Astrocyte (in vitro differentiated cells and primary cell): ENCODE results near the gene CYBB. TPM values are rescaled to one million over a fixed set of nuclear protein-coding genes. Genes with fewer than 3 reads are reported as not detected.

ENCODE experiments used
- DNase-seq: peaks from one replicate; pipeline ENCODE4 v3.0.0-alpha.2; 2010; ENCODE audit warnings: low read depth
- FAIRE-seq: peaks from 2 replicates; lab custom pipeline; 2011; peaks lifted over from hg19 to GRCh38; lab: Jason Lieb, UNC
- H2AFZ ChIP-seq: 2 replicates; pipeline ENCODE4 v1.6.0; 2012; ENCODE audit warnings: low read depth, low read length, inconsistent platforms
- H3K27ac ChIP-seq: 2 replicates; pipeline ENCODE4 v1.5.1; 2011; ENCODE audit warnings: low read depth, low read length, inconsistent platforms
- H3K27me3 ChIP-seq: 2 replicates; pipeline ENCODE4 v1.6.0; 2011; ENCODE audit warnings: low read length, inconsistent platforms; ENCODE audit not compliant: insufficient read depth
- H3K36me3 ChIP-seq: 2 replicates; pipeline ENCODE4 v1.5.1; 2011; ENCODE audit warnings: low read length, inconsistent platforms; ENCODE audit not compliant: insufficient read depth
- H3K4me1 ChIP-seq: 2 replicates; pipeline ENCODE4 v1.5.1; 2011; ENCODE audit warnings: low read length, inconsistent platforms; ENCODE audit not compliant: insufficient read depth
- H3K4me2 ChIP-seq: 2 replicates; pipeline ENCODE4 v1.6.0; 2012; ENCODE audit warnings: low read length, inconsistent platforms
- H3K4me3 ChIP-seq: 2 replicates; pipeline ENCODE4 v1.5.1; 2011; ENCODE audit warnings: low read depth, mild to moderate bottlenecking, low read length, inconsistent platforms; ENCODE audit not compliant: insufficient read depth
- H3K79me2 ChIP-seq: 2 replicates; pipeline ENCODE4 v1.6.0; 2012; ENCODE audit warnings: mild to moderate bottlenecking, low read length, inconsistent platforms; ENCODE audit not compliant: insufficient read depth
- H3K9ac ChIP-seq: 2 replicates; pipeline ENCODE4 v1.6.0; 2012; ENCODE audit warnings: mild to moderate bottlenecking, low read length, inconsistent platforms
- H3K9me3 ChIP-seq: 2 replicates; pipeline ENCODE4 v1.5.1; 2012; ENCODE audit warnings: low read depth, mild to moderate bottlenecking, low read length, inconsistent platforms; ENCODE audit not compliant: insufficient read depth
- H4K20me1 ChIP-seq: 2 replicates; pipeline ENCODE4 v1.6.0; 2012; ENCODE audit warnings: low read length, inconsistent platforms; ENCODE audit not compliant: insufficient read depth
- H3K27ac Mint-ChIP-seq: one replicate; pipeline ENCODE4 v1.8.0; 2021; ENCODE audit warnings: mild to moderate bottlenecking, mixed read lengths; ENCODE audit not compliant: unreplicated experiment
- H3K27me3 Mint-ChIP-seq: one replicate; pipeline ENCODE4 v1.8.0; 2021; ENCODE audit warnings: low read depth, mixed read lengths; ENCODE audit not compliant: unreplicated experiment
- H3K36me3 Mint-ChIP-seq: one replicate; pipeline ENCODE4 v1.8.0; 2021; ENCODE audit warnings: low read depth, mixed read lengths; ENCODE audit not compliant: unreplicated experiment
- H3K4me1 Mint-ChIP-seq: one replicate; pipeline ENCODE4 v1.8.0; 2021; ENCODE audit warnings: low read depth, mixed read lengths; ENCODE audit not compliant: unreplicated experiment
- H3K4me3 Mint-ChIP-seq: one replicate; pipeline ENCODE4 v1.8.0; 2021; ENCODE audit warnings: mild to moderate bottlenecking, moderate library complexity, mixed read lengths; ENCODE audit not compliant: unreplicated experiment
- H3K9me3 Mint-ChIP-seq: one replicate; pipeline ENCODE4 v1.8.0; 2021; ENCODE audit warnings: mild to moderate bottlenecking, mixed read lengths; ENCODE audit not compliant: unreplicated experiment
- CTCF ChIP-seq: IDR thresholded peaks from 2 replicates; pipeline ENCODE4 v1.5.1; 2011; ENCODE audit warnings: low read depth, mild to moderate bottlenecking, inconsistent platforms, low read length, moderate library complexity; ENCODE audit not compliant: insufficient read depth
- EZH2 ChIP-seq: IDR thresholded peaks from 2 replicates; pipeline ENCODE4 v1.6.1; 2012; ENCODE audit warnings: mild to moderate bottlenecking, low read length, inconsistent platforms; ENCODE audit not compliant: insufficient read depth
- total RNA-seq: library from RNA; stranded (reverse); gene quantifications from 2 replicates; pipeline ENCODE4 v1.2.1, GENCODE V29; 2021

The CYBB gene
- total RNA-seq, 1 donor from 2014 or later, result not detected

GRCh38 chrX:37846558-37846933, 66.7 kb downstream of the CYBB start:
- Mint-ChIP-seq H3K27me3 (no peaks in the 10 kb centered on the region), H3K27ac (peak overlapping the region; percentile 9), H3K4me3 (peak overlapping the region; percentile 79), H3K9me3 (no peaks in the 10 kb centered on the region), H3K36me3 (no peaks in the 10 kb centered on the region), H3K4me1 (peaks cover 6% of the 10 kb centered on the region)
- H2AFZ ChIP-seq, result peak overlapping the region; percentile 75
- peak overlapping the region; percentile 89 for H3K9ac ChIP-seq
- H3K79me2 ChIP-seq, result peaks cover 5% of the 10 kb centered on the region
- FAIRE-seq, result no peak
- H3K27ac ChIP-seq, result peak overlapping the region; percentile 63
- no peaks in the 10 kb centered on the region for H4K20me1 ChIP-seq
- no peaks in the 10 kb centered on the region for H3K4me1 ChIP-seq
- no peak for DNase-seq
- H3K36me3 ChIP-seq, result no peaks in the 10 kb centered on the region
- H3K4me3 ChIP-seq, result peak overlapping the region; percentile 70
- no peaks in the 10 kb centered on the region for H3K9me3 ChIP-seq
- no peaks in the 10 kb centered on the region for H3K27me3 ChIP-seq
- TF ChIP-seq CTCF (no peak), EZH2 (no peak)
- peak overlapping the region; percentile 86 for H3K4me2 ChIP-seq

- Histone ChIP-seq H3K4me2 (peak within 1 kb of the TSS; percentile 86), H3K4me3 (peak within 1 kb of the TSS; percentile 70), H3K9ac (peak within 1 kb of the TSS; percentile 89), H3K9me3 (no peaks in the 10 kb centered on the region), H3K4me1 (no peaks in the 10 kb centered on the region), H3K79me2 (peaks cover 5% of the 10 kb centered on the region), H2AFZ (peak within 1 kb of the TSS; percentile 75), H4K20me1 (no peaks in the 10 kb centered on the region), H3K27ac (peak within 1 kb of the TSS; percentile 63), H3K27me3 (no peaks in the 10 kb centered on the region), H3K36me3 (no peaks in the 10 kb centered on the region)
- Mint-ChIP-seq H3K4me1 (peaks cover 6% of the 10 kb centered on the region), H3K4me3 (peak within 1 kb of the TSS; percentile 82), H3K27ac (peak within 1 kb of the TSS; percentile 26), H3K9me3 (no peaks in the 10 kb centered on the region), H3K36me3 (no peaks in the 10 kb centered on the region), H3K27me3 (no peaks in the 10 kb centered on the region)
- TF ChIP-seq CTCF (no peak), EZH2 (no peak)
- FAIRE-seq, result peak; percentile 91
- DNase-seq, result peak; percentile 62
These were observed 67.3 kb downstream of the CYBB start, which contains the start of gene DYNLT3 for GRCh38 chrX:37846934-37847732. DYNLT3 (minus strand) TSS chrX:37847571; CDS start chrX:37847510, 61 bp downstream.

- no peak for DNase-seq
- no peaks in the 10 kb centered on the region for H3K27me3 ChIP-seq
- H3K4me3 ChIP-seq, result peak overlapping the region; percentile 70
- H3K27ac ChIP-seq, result peak overlapping the region; percentile 63
- no peaks in the 10 kb centered on the region for H3K36me3 Mint-ChIP-seq
- H3K4me2 ChIP-seq, result peak overlapping the region; percentile 86
- H4K20me1 ChIP-seq, result no peaks in the 10 kb centered on the region
- H3K4me1 Mint-ChIP-seq, result peaks cover 6% of the 10 kb centered on the region
- H3K79me2 ChIP-seq, result peaks cover 5% of the 10 kb centered on the region
- TF ChIP-seq CTCF (no peak), EZH2 (no peak)
- no peaks in the 10 kb centered on the region for H3K9me3 ChIP-seq
- no peaks in the 10 kb centered on the region for H3K4me1 ChIP-seq
- H3K9me3 Mint-ChIP-seq, result no peaks in the 10 kb centered on the region
- H3K4me3 Mint-ChIP-seq, result peak overlapping the region; percentile 82
- FAIRE-seq, result no peak
- H3K27me3 Mint-ChIP-seq, result no peaks in the 10 kb centered on the region
- H2AFZ ChIP-seq, result peak overlapping the region; percentile 75
- peak overlapping the region; percentile 89 for H3K9ac ChIP-seq
- no peaks in the 10 kb centered on the region for H3K36me3 ChIP-seq
- H3K27ac Mint-ChIP-seq, result peak overlapping the region; percentile 26
These were observed 67.9 kb downstream of the CYBB start for GRCh38 chrX:37847733-37848197.
